Loucy (cell line): ENCODE results near the gene CAP2.

Source experiments
- H2AFZ ChIP-seq: fragments of 200-600 bp; sonication (generic); 2 replicates; pipeline ENCODE4 v1.6.0; 2016; ENCODE audit warnings: antibody characterized with exemption, mild to moderate bottlenecking, low read length, moderate library complexity
- H3F3A ChIP-seq: fragments of 200-600 bp; 2 replicates; pipeline ENCODE4 v1.6.0; 2016; ENCODE audit warnings: antibody characterized with exemption, low read depth, mild to moderate bottlenecking
- H3K27me3 ChIP-seq: fragments of 200-600 bp; sonication (generic); 2 replicates; pipeline ENCODE4 v1.6.1; 2014; ENCODE audit warnings: low read length, mild to moderate bottlenecking; ENCODE audit not compliant: insufficient read depth, poor library complexity, severe bottlenecking
- H3K36me3 ChIP-seq: fragments of 200-600 bp; sonication (generic); 2 replicates; pipeline ENCODE4 v1.6.1; 2016; ENCODE audit warnings: low read length; ENCODE audit not compliant: insufficient read depth
- H3K4me1 ChIP-seq: fragments of 200-600 bp; sonication (generic); 2 replicates; pipeline ENCODE4 v1.5.1; 2014; ENCODE audit warnings: low read length, mild to moderate bottlenecking; ENCODE audit not compliant: insufficient read depth, poor library complexity, severe bottlenecking
- H3K4me2 ChIP-seq: fragments of 200-600 bp; sonication (generic); 2 replicates; pipeline ENCODE4 v1.6.0; 2014; ENCODE audit warnings: antibody characterized with exemption, low read length, low read depth, mild to moderate bottlenecking; ENCODE audit not compliant: poor library complexity, severe bottlenecking
- H3K4me3 ChIP-seq: fragments of 200-600 bp; sonication (generic); 2 replicates; pipeline ENCODE4 v1.5.1; 2014; ENCODE audit warnings: low read length, mild to moderate bottlenecking, mixed read lengths; ENCODE audit not compliant: poor library complexity, severe bottlenecking
- H3K79me2 ChIP-seq: fragments of 200-600 bp; sonication (generic); 2 replicates; pipeline ENCODE4 v1.6.1; 2014; ENCODE audit warnings: low read length; ENCODE audit not compliant: insufficient read depth
- H3K9ac ChIP-seq: fragments of 200-600 bp; sonication (generic); 2 replicates; pipeline ENCODE4 v1.6.0; 2014; ENCODE audit warnings: mild to moderate bottlenecking, low read depth, low read length, moderate library complexity; ENCODE audit not compliant: poor library complexity, severe bottlenecking
- H3K9me2 ChIP-seq: fragments of 200-600 bp; sonication (generic); replicated peaks from 2 replicates; pipeline ENCODE4 v1.6.1; 2016; ENCODE audit warnings: low read depth, low read length, mixed read lengths
- H3K9me3 ChIP-seq: fragments of 200-600 bp; sonication (generic); 2 replicates; pipeline ENCODE4 v1.6.1; 2014; ENCODE audit warnings: mild to moderate bottlenecking, antibody characterized with exemption, low read length, low read depth; ENCODE audit not compliant: insufficient read depth
- H4K20me1 ChIP-seq: fragments of 200-600 bp; sonication (generic); 2 replicates; pipeline ENCODE4 v1.6.0; 2014; ENCODE audit warnings: antibody characterized with exemption, low read length, mild to moderate bottlenecking; ENCODE audit not compliant: insufficient read depth, poor library complexity, severe bottlenecking
- CTCF ChIP-seq: fragments of 200-600 bp; sonication (generic); conservative IDR thresholded peaks from 2 replicates; pipeline ENCODE4 v1.5.1; 2014; ENCODE audit warnings: mild to moderate bottlenecking, antibody characterized with exemption, low read length
- EZH2phosphoT487 ChIP-seq: fragments of 200-600 bp; IDR thresholded peaks from 2 replicates; pipeline ENCODE4 v1.6.1; 2018; ENCODE audit warnings: antibody characterized with exemption, mild to moderate bottlenecking, moderate library complexity, borderline replicate concordance

Gene CAP2

GRCh38 chr6:17450397-17450796 is 57.0 kb downstream of the CAP2 start:
- TF ChIP-seq CTCF (no peak), EZH2phosphoT487 (no peak)

GRCh38 chr6:17450832-17451231 is 57.4 kb downstream of the CAP2 start:
- Histone ChIP-seq H3K9me3 (no peaks in the 10 kb centered on the region), H3K4me2 (peak overlapping the region; percentile 36), H3F3A (no peaks in the 10 kb centered on the region; the same call in 1 of the 2 replicates)

More at GRCh38 chr6:17450397-17450796, 57.0 kb downstream of the CAP2 start:
- Histone ChIP-seq H3K9ac (no peak overlapping the region), H3K36me3 (no peaks in the 10 kb centered on the region), H2AFZ (no peak overlapping the region), H3K4me2 (peak overlapping the region; percentile 36), H3K9me2 (no peaks in the 10 kb centered on the region), H3K9me3 (no peaks in the 10 kb centered on the region), H4K20me1 (no peaks in the 10 kb centered on the region), H3F3A (no peaks in the 10 kb centered on the region; the same call in 1 of the 2 replicates), H3K4me1 (peaks cover 8% of the 10 kb centered on the region), H3K79me2 (no peaks in the 10 kb centered on the region), H3K27me3 (no peaks in the 10 kb centered on the region), H3K4me3 (no peak overlapping the region)

GRCh38 chr6:17452096-17452495 is 58.7 kb downstream of the CAP2 start:
- no peak for TF ChIP-seq EZH2phosphoT487
- TF ChIP-seq CTCF: no peak
- no peaks in the 10 kb centered on the region; the same call in 1 of the 2 replicates for H3F3A ChIP-seq

More at GRCh38 chr6:17450832-17451231, 57.4 kb downstream of the CAP2 start:
- Histone ChIP-seq H3K9ac (no peak overlapping the region), H3K36me3 (no peaks in the 10 kb centered on the region), H3K4me3 (no peak overlapping the region), H3K4me1 (peaks cover 8% of the 10 kb centered on the region), H4K20me1 (no peaks in the 10 kb centered on the region), H3K9me2 (no peaks in the 10 kb centered on the region), H3K27me3 (no peaks in the 10 kb centered on the region), H3K79me2 (no peaks in the 10 kb centered on the region), H2AFZ (no peak overlapping the region)
- no peak for TF ChIP-seq EZH2phosphoT487
- no peak for TF ChIP-seq CTCF

More at GRCh38 chr6:17452096-17452495, 58.7 kb downstream of the CAP2 start:
- Histone ChIP-seq H2AFZ (no peak overlapping the region), H3K4me1 (peaks cover 8% of the 10 kb centered on the region), H3K27me3 (no peaks in the 10 kb centered on the region), H3K4me2 (no peak overlapping the region), H4K20me1 (no peaks in the 10 kb centered on the region), H3K9me3 (no peaks in the 10 kb centered on the region), H3K9ac (no peak overlapping the region), H3K9me2 (no peaks in the 10 kb centered on the region), H3K4me3 (no peak overlapping the region), H3K79me2 (no peaks in the 10 kb centered on the region), H3K36me3 (no peaks in the 10 kb centered on the region)
